Adrenal gland (tissue), 12 donors: Measurements from ENCODE around the gene SH2D4B. TPM values are rescaled to one million over a fixed set of nuclear protein-coding genes. Genes with fewer than 3 reads are reported as not detected.

Experiments used
- DNase-seq, 7 donors: peaks; one replicate each; pipeline ENCODE4 v3.0.0-alpha.2; 2019 to 2020
- H3K27ac ChIP-seq, 5 donors: fragments of 200-600 bp; sonication (generic) in 4 of 5; 1 replicate in 3 of 5; 2 replicates in 2 of 5; pipeline versions ENCODE4 v1.5.1 to v1.8.0; 2016 to 2020; ENCODE audit warnings: mild to moderate bottlenecking in 1 of 5
- H3K27me3 ChIP-seq: fragments of 200-600 bp; 2 replicates; pipeline ENCODE4 v1.8.0; 2021
- H3K36me3 ChIP-seq, 2 donors: fragments of 200-600 bp; replicated peaks in 1 of 2; 1 replicate in 1 of 2; 2 replicates in 1 of 2; pipeline versions ENCODE4 v1.5.1 to v1.8.0; 2018 to 2022
- H3K4me1 ChIP-seq, 2 donors: fragments of 200-600 bp; replicated peaks in 1 of 2; 1 replicate in 1 of 2; 2 replicates in 1 of 2; pipeline versions ENCODE4 v1.5.1 to v1.8.0; 2018 to 2021
- H3K4me3 ChIP-seq, 4 donors: fragments of 200-600 bp; sonication (generic) in 3 of 4; one replicate each; pipeline ENCODE4 v1.5.1; 2016 to 2018
- H3K9me3 ChIP-seq, 3 donors: fragments of 200-600 bp; sonication (generic) in 1 of 3; replicated peaks in 1 of 3; 1 replicate in 2 of 3; 2 replicates in 1 of 3; pipeline versions ENCODE4 v1.5.1 to v1.8.0; 2016 to 2021
- CTCF ChIP-seq, 6 experiments: fragments of 450-650 bp in 4 of 6; fragments of 200-600 bp in 2 of 6; sonication (generic) in 1 of 6; IDR thresholded peaks; 1 replicate in 5 of 6; 2 replicates in 1 of 6; pipeline versions ENCODE4 v1.5.1 to v1.8.0; 2016 to 2021; ENCODE audit warnings: antibody characterized with exemption in 6 of 6, mild to moderate bottlenecking in 2 of 6, moderate library complexity in 1 of 6
- POLR2A ChIP-seq, 2 donors: fragments of 450-650 bp; IDR thresholded peaks; one replicate each; pipeline ENCODE4 v1.6.1; 2017; ENCODE audit warnings: antibody characterized with exemption in 2 of 2, mild to moderate bottlenecking in 2 of 2, moderate library complexity in 1 of 2
- WGBS, 4 donors: extraction: QIAGEN DNeasy Blood & Tissue Kit in 2 of 4; methylation state at CpG; one replicate each; pipeline versions ENCODE4 v1.1.5 to v1.1.7; 2013 to 2017; 5-methylcytosine and 5-hydroxymethylcytosine counted together
- intact Hi-C, 2 donors: fragments of 100-400 bp; cut with DNase I; formaldehyde crosslinking; loops; one replicate each; pipeline versions ENCODE4 v1.14.1 to v1.15.0; 2022 to 2023
- polyA plus RNA-seq, 3 donors: library from polyadenylated mRNA; stranded (reverse); fragments of 200-250 nt in 2 of 3; fragments of 350-450 nt in 1 of 3; fragmentation: Illumina TruSeq in 1 of 3; extraction: RNeasy Lipid Tissue Mini Kit (QIAGEN cat#74804) in 1 of 3; gene quantifications; one replicate each; pipeline ENCODE4 v1.2.3, GENCODE V29; 2013 to 2014
- total RNA-seq, 9 donors: library from RNA; depleted of rRNA in 4 of 9; stranded (reverse); fragments of >200 nt in 4 of 9; fragments of 120-200 nt in 1 of 9; fragmentation: NEBNext Ultra II Directional in 1 of 9; extraction: Animal tissue kit (Norgen Biotek cat#: 25700) in 1 of 9; gene quantifications; one replicate each; pipeline versions ENCODE4 v1.1.0 to v1.2.4, GENCODE V29; 2013 to 2023
- donor health status: healthy with polysubstance abuse.
- donor health status: Bipolar disorder and iron deficiency.
- donor health status: DM: yes; HTN: yes; CAD: no.
- donor health status: DM: no; HTN: no; CAD: no.
- donor health status: DM: no; HTN: no; CAD: no.
- donor health status: DM: yes; HTN: yes; CAD: no.

The SH2D4B gene
- total and polyA plus RNA-seq, 12 donors, result 0.06 to 0.35 (median 0.07) TPM; not detected in 9

- TF ChIP-seq POLR2A (IDR thresholded peaks at IDR 0.05) (no peak), CTCF (IDR thresholded peaks at IDR 0.05) (no peak)
- WGBS, 4 donors, result 91 to 95% (median 94%) methylated on average over 4 of the region's 4 CpGs
- H3K9me3 ChIP-seq, result no peaks in the 10 kb centered on the region
- no peaks in the 10 kb centered on the region for H3K27me3 ChIP-seq
- H3K4me3 ChIP-seq, result no peak overlapping the region
- H3K36me3 ChIP-seq, result no peaks in the 10 kb centered on the region
- DNase-seq, result no peak
- H3K4me1 ChIP-seq, result no peaks in the 10 kb centered on the region
- no peak overlapping the region for H3K27ac ChIP-seq
- intact Hi-C loops, result no loop called here
Measured at GRCh38 chr10:80602881-80603280, 65.2 kb downstream of the SH2D4B start.

- 87 to 96% (median 96%) methylated on average over 3 to 27 of the region's 27 CpGs for WGBS, 4 donors
- no peaks in the 10 kb centered on the region for H3K27me3 ChIP-seq
- no peak overlapping the region for H3K27ac ChIP-seq
- H3K4me1 ChIP-seq, result no peaks in the 10 kb centered on the region
- no peak overlapping the region for H3K4me3 ChIP-seq
- intact Hi-C loops, result no loop called here
- no peaks in the 10 kb centered on the region for H3K9me3 ChIP-seq
- TF ChIP-seq POLR2A (IDR thresholded peaks at IDR 0.05), result no peak
- TF ChIP-seq CTCF (IDR thresholded peaks at IDR 0.05), result no peak
- DNase-seq, result no peak
- no peaks in the 10 kb centered on the region for H3K36me3 ChIP-seq
Measured at GRCh38 chr10:80603516-80603915, 65.8 kb downstream of the SH2D4B start.

- intact Hi-C loops, result no loop called here
- no peaks in the 10 kb centered on the region for H3K27me3 ChIP-seq
- H3K27ac ChIP-seq, result no peak overlapping the region
- no peaks in the 10 kb centered on the region for H3K4me1 ChIP-seq
- no peak for TF ChIP-seq CTCF (IDR thresholded peaks at IDR 0.05)
- no peak for TF ChIP-seq POLR2A (IDR thresholded peaks at IDR 0.05)
- WGBS, 4 donors, result 52 to 66% (median 57%) methylated on average over 11 of the region's 11 CpGs
- H3K9me3 ChIP-seq, result no peaks in the 10 kb centered on the region
- no peak overlapping the region for H3K4me3 ChIP-seq
- DNase-seq, result no peak
- no peaks in the 10 kb centered on the region for H3K36me3 ChIP-seq
Measured at GRCh38 chr10:80608706-80609105, 71.0 kb downstream of the SH2D4B start.

- peak in 2 of 7 donors; percentile 7 to 18 for DNase-seq
- H3K27me3 ChIP-seq, result no peaks in the 10 kb centered on the region
- WGBS, 4 donors, result 80 to 92% (median 86%) methylated on average over 10 to 11 of the region's 11 CpGs
- H3K27ac ChIP-seq, result no peak overlapping the region
- TF ChIP-seq CTCF (IDR thresholded peaks at IDR 0.05), result no peak
- no peak for TF ChIP-seq POLR2A (IDR thresholded peaks at IDR 0.05)
- no peaks in the 10 kb centered on the region for H3K9me3 ChIP-seq
- H3K4me1 ChIP-seq, result no peaks in the 10 kb centered on the region
- H3K36me3 ChIP-seq, result no peaks in the 10 kb centered on the region
- intact Hi-C loops, result no loop called here
- H3K4me3 ChIP-seq, result no peak overlapping the region
Measured at GRCh38 chr10:80609331-80609730, 71.6 kb downstream of the SH2D4B start.
